ENCODE results near the gene YDJC. TPM values are rescaled to one million over a fixed set of nuclear protein-coding genes. Genes with fewer than 3 reads are reported as not detected.

YDJC gene
- total and polyA plus RNA-seq, 9 of the 15 experiments (the other 6 are each of a cell fraction or from before 2014, with no cell fraction given) = 13.5 to 871 (median 164) TPM

DNA sequence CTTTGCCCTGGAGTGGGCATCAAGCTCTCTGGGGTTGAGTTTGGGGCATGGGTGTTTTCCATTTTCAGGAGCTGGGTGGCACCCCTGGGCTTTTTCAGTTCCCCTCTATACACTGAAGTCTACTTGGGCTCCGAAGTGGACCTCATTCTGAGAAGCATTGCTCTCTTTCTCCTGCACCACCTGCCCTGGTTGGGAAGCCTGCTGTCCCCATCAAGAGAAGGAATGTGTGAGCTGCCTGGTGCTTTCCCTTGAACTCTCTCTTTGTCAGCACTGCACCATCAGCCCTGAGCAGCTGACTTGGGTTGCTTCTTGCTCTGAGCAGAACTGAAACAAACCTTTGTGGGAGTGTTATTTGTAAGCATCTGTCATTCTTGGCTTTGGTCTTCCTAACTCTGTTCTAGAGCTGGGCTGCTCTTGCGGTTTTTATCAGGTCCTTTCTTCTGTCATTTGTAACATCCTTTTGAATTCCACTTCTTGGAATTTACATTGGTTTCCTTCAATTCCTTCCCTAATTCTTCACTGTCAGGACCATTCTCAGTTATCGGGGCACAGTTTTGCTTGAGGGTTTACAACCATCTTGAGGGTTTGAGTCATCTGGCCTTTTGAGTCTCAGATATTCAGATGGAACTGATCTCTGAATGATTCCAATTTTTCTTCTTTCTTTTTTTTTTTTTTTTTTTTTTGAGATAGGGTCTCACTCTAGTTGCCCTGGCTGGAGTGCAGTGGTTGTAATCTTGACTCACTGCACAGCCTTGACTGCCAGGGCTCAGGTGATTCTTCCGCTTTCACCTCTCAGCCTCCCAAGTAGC, 41.8 kb downstream of the YDJC start (continued):
- TF ChIP-seq ZNF507 (tag; conservative IDR thresholded peaks at IDR 0.05) (no peak), CTBP1 (IDR thresholded peaks at IDR 0.05; ENCODE audit: borderline replicate concordance) (no peak), NCOA4 (IDR thresholded peaks at IDR 0.05; ENCODE audit: partially characterized antibody) (no peak), ZNF165 (CRISPR knock-in tag; IDR thresholded peaks at IDR 0.05; ENCODE audit: borderline replicate concordance) (peak; percentile 33; the same call in 1 of the 2 replicates), RNF2 (IDR thresholded peaks at IDR 0.05) (no peak), KHSRP (IDR thresholded peaks at IDR 0.05) (no peak), CBFA2T3 (IDR thresholded peaks at IDR 0.05) (no peak), ZNF282 (CRISPR knock-in tag; IDR thresholded peaks at IDR 0.05) (no peak), ETV5 (CRISPR knock-in tag; IDR thresholded peaks at IDR 0.05; ENCODE audit: low read depth) (no peak), KLF6 (CRISPR knock-in tag; IDR thresholded peaks at IDR 0.05; ENCODE audit: borderline replicate concordance) (no peak; the same call in 1 of the 2 replicates), RCOR1 (IDR thresholded peaks at IDR 0.05; ENCODE audit: borderline replicate concordance in 1 of 2, low read depth in 2 of 2, low read length in 2 of 2) (peak; percentile 79 to 97), ZFP36 (IDR thresholded peaks at IDR 0.05; ENCODE audit: low read depth, low read length, partially characterized antibody) (no peak), ZNF174 (CRISPR knock-in tag; IDR thresholded peaks at IDR 0.05) (no peak), MTA3 (IDR thresholded peaks at IDR 0.05; ENCODE audit: borderline replicate concordance) (no peak), DACH1 (IDR thresholded peaks at IDR 0.05; ENCODE audit: partially characterized antibody) (no peak), RAD21 (CRISPR knock-in tag; conservative IDR thresholded peaks at IDR 0.05 in 1 of 2, IDR thresholded peaks at IDR 0.05 in 1 of 2) (peak; percentile 34 to 46), SMARCA5 (IDR thresholded peaks at IDR 0.05) (no peak), ZNF232 (CRISPR knock-in tag; IDR thresholded peaks at IDR 0.05) (no peak), MED1 (CRISPR knock-in tag; IDR thresholded peaks at IDR 0.05; ENCODE audit: borderline replicate concordance) (no peak), ZFX (CRISPR knock-in tag; IDR thresholded peaks at IDR 0.05) (no peak), SOX6 (IDR thresholded peaks at IDR 0.05) (no peak)
- TF ChIP-seq, protein P1, sequence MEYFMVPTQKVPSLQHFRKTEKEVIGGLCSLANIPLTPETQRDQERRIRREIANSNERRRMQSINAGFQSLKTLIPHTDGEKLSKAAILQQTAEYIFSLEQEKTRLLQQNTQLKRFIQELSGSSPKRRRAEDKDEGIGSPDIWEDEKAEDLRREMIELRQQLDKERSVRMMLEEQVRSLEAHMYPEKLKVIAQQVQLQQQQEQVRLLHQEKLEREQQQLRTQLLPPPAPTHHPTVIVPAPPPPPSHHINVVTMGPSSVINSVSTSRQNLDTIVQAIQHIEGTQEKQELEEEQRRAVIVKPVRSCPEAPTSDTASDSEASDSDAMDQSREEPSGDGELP (CRISPR knock-in tag; IDR thresholded peaks at IDR 0.05; ENCODE audit: borderline replicate concordance) = no peak

All from K562 (cell line).